ENCODE data around the gene ADAM11.
A peak's percentile ranks its signal among the peaks of the same experiment; 100 is the strongest.

The ADAM11 gene

DNA sequence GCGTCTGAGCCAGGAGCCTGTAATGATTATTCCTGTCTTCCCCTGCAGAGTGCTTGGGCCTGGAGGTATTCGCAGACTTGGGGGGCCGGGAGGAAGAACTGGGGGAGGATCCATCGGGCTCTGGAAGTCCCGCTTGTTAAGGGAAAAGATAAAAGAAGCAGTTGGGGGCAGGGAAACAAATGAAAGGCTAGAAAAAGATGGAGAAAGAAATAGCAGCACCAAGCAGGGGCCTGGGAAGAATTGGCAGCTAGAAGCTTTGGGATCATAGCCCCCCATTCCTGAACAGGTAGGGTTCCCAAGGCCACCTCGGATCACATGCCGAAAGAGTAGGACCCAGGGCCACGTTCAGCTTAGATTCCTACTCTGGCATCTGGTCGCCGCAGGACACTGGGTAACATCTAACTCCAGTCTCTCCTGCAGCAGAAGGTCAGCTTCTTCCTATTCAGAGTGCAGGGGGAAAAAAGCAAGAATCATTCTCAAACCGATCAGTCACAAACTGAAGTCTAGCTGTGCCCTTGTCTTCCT, 23.6 kb downstream of the ADAM11 start:
- DNase-seq (ENCODE audit: low spot score) = no peak
- Histone ChIP-seq H3K27ac (peak overlapping the region; percentile 38 to 70), H3K4me3 (no peak overlapping the region)
- TF ChIP-seq, protein P1, sequence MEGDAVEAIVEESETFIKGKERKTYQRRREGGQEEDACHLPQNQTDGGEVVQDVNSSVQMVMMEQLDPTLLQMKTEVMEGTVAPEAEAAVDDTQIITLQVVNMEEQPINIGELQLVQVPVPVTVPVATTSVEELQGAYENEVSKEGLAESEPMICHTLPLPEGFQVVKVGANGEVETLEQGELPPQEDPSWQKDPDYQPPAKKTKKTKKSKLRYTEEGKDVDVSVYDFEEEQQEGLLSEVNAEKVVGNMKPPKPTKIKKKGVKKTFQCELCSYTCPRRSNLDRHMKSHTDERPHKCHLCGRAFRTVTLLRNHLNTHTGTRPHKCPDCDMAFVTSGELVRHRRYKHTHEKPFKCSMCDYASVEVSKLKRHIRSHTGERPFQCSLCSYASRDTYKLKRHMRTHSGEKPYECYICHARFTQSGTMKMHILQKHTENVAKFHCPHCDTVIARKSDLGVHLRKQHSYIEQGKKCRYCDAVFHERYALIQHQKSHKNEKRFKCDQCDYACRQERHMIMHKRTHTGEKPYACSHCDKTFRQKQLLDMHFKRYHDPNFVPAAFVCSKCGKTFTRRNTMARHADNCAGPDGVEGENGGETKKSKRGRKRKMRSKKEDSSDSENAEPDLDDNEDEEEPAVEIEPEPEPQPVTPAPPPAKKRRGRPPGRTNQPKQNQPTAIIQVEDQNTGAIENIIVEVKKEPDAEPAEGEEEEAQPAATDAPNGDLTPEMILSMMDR (IDR thresholded peaks at IDR 0.05) = no peak

DNA sequence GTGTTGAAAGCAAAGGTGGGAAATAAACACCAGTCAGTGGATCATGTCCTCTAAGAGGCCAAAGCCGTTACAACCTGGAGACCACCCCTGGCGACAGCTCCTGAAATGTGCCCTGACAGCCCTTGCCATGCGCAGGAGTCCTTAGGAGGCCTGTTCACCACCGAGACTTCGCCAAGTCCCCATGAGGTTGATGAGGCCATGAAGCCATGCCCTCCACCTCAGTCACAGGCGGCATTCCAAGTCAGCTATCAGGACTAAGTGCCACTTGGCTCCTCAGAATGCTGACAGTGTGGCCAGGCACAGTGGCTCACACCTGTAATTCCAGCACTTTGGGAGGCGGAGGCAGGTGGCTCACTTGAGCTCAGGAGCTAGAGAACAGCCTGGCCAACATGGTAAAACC, 27.1 kb downstream of the ADAM11 start:
- peak overlapping the region; percentile 68 to 83 for H3K27ac ChIP-seq
- TF ChIP-seq, protein P1 (IDR thresholded peaks at IDR 0.05) = no peak
- DNase-seq (ENCODE audit: low spot score) = peak; percentile 68
- H3K4me3 ChIP-seq = no peak overlapping the region

DNA sequence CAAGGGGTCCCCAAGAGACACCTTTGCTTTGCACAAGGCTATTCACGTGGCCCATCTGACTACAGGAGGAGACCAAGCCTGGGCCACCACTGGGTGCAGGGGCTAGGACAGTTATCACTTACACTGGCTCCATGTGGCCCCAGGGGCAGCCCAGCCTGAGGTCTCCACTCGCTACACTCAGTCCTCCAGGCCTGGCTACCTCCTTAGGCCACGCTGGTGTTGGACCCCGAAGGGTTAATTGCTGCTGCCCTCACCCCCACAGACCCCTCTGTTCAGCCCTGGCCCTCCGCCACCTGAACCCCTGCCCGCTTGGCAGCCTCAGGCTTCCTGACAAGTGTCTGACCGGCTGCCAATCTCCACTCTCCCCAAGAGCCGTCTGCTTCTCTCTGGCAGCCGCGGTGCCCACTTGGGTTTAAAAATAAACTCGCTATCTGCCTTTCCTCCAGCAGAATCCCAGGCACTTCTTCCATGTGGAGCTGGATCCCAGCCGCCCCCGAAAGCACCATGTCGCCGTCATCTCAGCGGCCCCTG, 27.8 kb downstream of the ADAM11 start:
- TF ChIP-seq, protein P1 (IDR thresholded peaks at IDR 0.05) = no peak
- Histone ChIP-seq H3K4me3 (peak overlapping the region; percentile 37), H3K27ac (peak overlapping the region; percentile 68 to 83)
- DNase-seq (ENCODE audit: low spot score) = peak; percentile 77

DNA sequence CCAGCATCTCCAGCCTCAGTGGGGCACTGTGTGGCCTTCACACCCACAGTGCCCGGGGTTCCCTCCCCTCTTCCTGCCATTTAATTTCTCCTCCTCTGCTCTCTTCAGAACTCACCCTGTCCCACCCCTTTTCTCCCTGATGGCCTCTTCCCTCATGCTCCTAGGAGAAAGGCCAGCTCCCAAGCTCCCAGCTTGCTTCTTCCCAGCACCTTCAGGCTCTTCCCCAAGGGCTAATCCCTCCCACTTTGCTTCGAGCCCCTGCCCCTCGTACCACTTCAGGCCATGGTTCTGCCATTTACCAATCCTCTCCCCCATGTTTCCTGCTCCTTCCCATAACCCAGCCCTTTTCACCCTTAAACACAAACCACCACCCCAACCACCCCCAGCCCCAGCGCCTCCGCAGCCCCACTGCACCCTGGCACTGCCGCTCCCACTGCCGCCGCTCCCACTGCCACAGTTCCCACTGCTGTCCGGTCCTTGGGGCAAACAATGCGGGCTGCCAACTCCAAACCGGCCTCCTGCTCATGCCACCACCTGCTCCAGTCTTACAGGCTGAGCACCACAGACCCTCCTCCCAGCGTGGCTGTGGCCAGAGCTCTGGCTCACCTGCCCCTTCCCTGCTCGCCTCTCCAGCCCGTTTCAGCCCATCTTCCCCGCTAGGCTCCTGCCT, 28.6 kb downstream of the ADAM11 start:
- H3K27ac ChIP-seq = peak overlapping the region; percentile 68 to 83
- TF ChIP-seq, protein P1 (IDR thresholded peaks at IDR 0.05) = no peak
- peak overlapping the region; percentile 37 for H3K4me3 ChIP-seq
- DNase-seq (ENCODE audit: low spot score) = peak; percentile 64

DNA sequence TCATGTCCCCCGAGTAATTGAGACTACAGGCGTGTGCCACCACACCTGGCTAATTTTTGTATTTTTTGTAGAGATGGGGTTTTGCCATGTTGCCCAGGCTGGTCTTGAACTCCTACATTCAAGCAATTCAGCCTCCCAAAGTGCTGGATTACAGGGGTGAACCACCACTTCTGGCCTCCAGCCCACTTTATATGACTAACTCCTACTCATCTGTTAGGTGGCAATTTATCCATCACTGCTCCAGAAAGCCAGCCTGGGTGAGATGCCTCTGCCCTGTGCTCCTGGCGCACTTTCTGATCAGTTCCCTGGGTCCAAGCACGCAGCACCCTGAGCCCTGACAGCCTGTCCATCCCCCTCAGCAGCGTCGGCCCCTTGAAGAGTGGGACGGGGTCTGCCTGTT, 29.4 kb downstream of the ADAM11 start:
- H3K27ac ChIP-seq = no peak overlapping the region

DNA sequence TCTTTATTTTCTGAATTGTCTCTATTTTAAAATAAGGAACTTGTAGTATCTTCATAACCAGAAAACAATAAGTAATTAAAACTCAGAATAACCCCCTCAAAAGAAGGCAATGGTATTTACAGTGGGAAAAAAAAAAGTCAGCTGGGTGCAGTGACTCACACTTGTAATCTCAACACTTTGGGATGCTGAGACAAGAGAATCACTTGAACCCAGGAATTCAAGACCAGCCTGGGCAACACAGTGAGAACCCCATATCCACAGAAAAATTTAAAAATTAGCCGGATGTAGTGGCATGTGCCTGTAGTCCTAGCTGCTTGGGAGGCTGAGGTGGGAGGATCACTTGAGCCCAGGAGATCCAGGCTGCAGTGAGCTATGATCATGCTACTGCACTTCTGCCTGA, 33.5 kb downstream of the ADAM11 start:
- TF ChIP-seq, protein P1 (IDR thresholded peaks at IDR 0.05) = no peak
- Histone ChIP-seq H3K27ac (no peak overlapping the region), H3K4me3 (no peak overlapping the region)
- peak; percentile 17 for DNase-seq (ENCODE audit: low spot score)

More for the DNA sequence above, 29.4 kb downstream of the ADAM11 start:
- TF ChIP-seq, protein P1 (IDR thresholded peaks at IDR 0.05) = no peak
- no peak overlapping the region for H3K4me3 ChIP-seq
- no peak for DNase-seq (ENCODE audit: low spot score)
